Liver (tissue), 9 donors: ENCODE measurements around the gene CHTOP. TPM values are rescaled to one million over a fixed set of nuclear protein-coding genes. Genes with fewer than 3 reads are reported as not detected.

Experiments
- DNase-seq: peaks from one replicate; pipeline ENCODE4 v3.0.0-alpha.2; 2017; ENCODE audit warnings: low spot score
- H3K27ac ChIP-seq, 2 donors: one replicate each; pipeline ENCODE4 v1.7.0; 2013; ENCODE audit warnings: inconsistent platforms in 2 of 2, low read length in 2 of 2, control low read depth in 1 of 2, low read depth in 1 of 2, mild to moderate bottlenecking in 1 of 2
- H3K27me3 ChIP-seq, 4 donors: one replicate each; pipeline versions ENCODE4 v1.6.1 to v1.7.0; 2013; ENCODE audit warnings: low read length in 3 of 4, inconsistent platforms in 1 of 4, mild to moderate bottlenecking in 1 of 4, moderate library complexity in 1 of 4; ENCODE audit not compliant: control insufficient read depth in 4 of 4, insufficient read depth in 4 of 4
- H3K36me3 ChIP-seq, 4 donors: one replicate each; pipeline versions ENCODE4 v1.6.1 to v1.7.0; 2013; ENCODE audit warnings: low read length in 3 of 4, mild to moderate bottlenecking in 3 of 4, low read depth in 1 of 4, moderate library complexity in 1 of 4; ENCODE audit not compliant: control insufficient read depth in 4 of 4, insufficient read depth in 3 of 4
- H3K4me1 ChIP-seq, 4 donors: one replicate each; pipeline versions ENCODE4 v1.6.1 to v1.7.0; 2013; ENCODE audit warnings: low read length in 3 of 4, mild to moderate bottlenecking in 3 of 4, moderate library complexity in 1 of 4; ENCODE audit not compliant: control insufficient read depth in 4 of 4, insufficient read depth in 4 of 4
- H3K4me3 ChIP-seq, 3 donors: one replicate each; pipeline versions ENCODE4 v1.6.1 to v1.7.0; 2013; ENCODE audit warnings: low read length in 3 of 3, control low read depth in 1 of 3, low read depth in 1 of 3, mild to moderate bottlenecking in 1 of 3
- H3K9ac ChIP-seq, 2 donors: one replicate each; pipeline ENCODE4 v1.7.0; 2013; ENCODE audit warnings: low read length in 2 of 2, mild to moderate bottlenecking in 2 of 2, moderate library complexity in 2 of 2, control low read depth in 1 of 2, low read depth in 1 of 2
- H3K9me3 ChIP-seq, 4 donors: one replicate each; pipeline versions ENCODE4 v1.6.1 to v1.7.0; 2013; ENCODE audit warnings: low read length in 3 of 4; ENCODE audit not compliant: control insufficient read depth in 4 of 4
- ATF3 ChIP-seq: IDR thresholded peaks from 2 replicates; pipeline ENCODE4 v1.6.1; 2016; ENCODE audit warnings: antibody characterized with exemption
- EGR1 ChIP-seq, 2 donors: IDR thresholded peaks; 2 replicates each; pipeline ENCODE4 v1.6.1; 2016 to 2018; ENCODE audit warnings: antibody characterized with exemption in 2 of 2, low read depth in 2 of 2
- FOXA1 ChIP-seq: IDR thresholded peaks from 2 replicates; pipeline ENCODE4 v1.6.1; 2016; ENCODE audit warnings: antibody characterized with exemption
- FOXA2 ChIP-seq: IDR thresholded peaks from 2 replicates; pipeline ENCODE4 v1.6.1; 2016; ENCODE audit warnings: antibody characterized with exemption
- GABPA ChIP-seq, 2 donors: IDR thresholded peaks in 1 of 2; conservative IDR thresholded peaks in 1 of 2; 2 replicates each; pipeline ENCODE4 v1.6.1; 2016; ENCODE audit warnings: antibody characterized with exemption in 2 of 2, mild to moderate bottlenecking in 1 of 2, moderate library complexity in 1 of 2
- HNF4A ChIP-seq, 2 donors: conservative IDR thresholded peaks; 2 replicates each; pipeline ENCODE4 v1.6.1; 2016; ENCODE audit warnings: antibody characterized with exemption in 2 of 2, mild to moderate bottlenecking in 2 of 2
- HNF4G ChIP-seq: IDR thresholded peaks from 2 replicates; pipeline ENCODE4 v1.6.1; 2016; ENCODE audit warnings: antibody characterized with exemption
- JUND ChIP-seq, 2 donors: IDR thresholded peaks; 2 replicates each; pipeline ENCODE4 v1.6.1; 2016; ENCODE audit warnings: antibody characterized with exemption in 2 of 2
- MAX ChIP-seq: IDR thresholded peaks from 2 replicates; pipeline ENCODE4 v1.6.1; 2016; ENCODE audit warnings: antibody characterized with exemption
- NR2F2 ChIP-seq: IDR thresholded peaks from 2 replicates; pipeline ENCODE4 v1.6.1; 2016; ENCODE audit warnings: antibody characterized with exemption
- RAD21 ChIP-seq, 2 donors: IDR thresholded peaks; 2 replicates each; pipeline ENCODE4 v1.6.1; 2016; ENCODE audit warnings: antibody characterized with exemption in 2 of 2, mild to moderate bottlenecking in 2 of 2
- RXRA ChIP-seq, 2 donors: IDR thresholded peaks; 2 replicates each; pipeline ENCODE4 v1.6.1; 2017 to 2018; ENCODE audit warnings: antibody characterized with exemption in 2 of 2, mild to moderate bottlenecking in 1 of 2
- SP1 ChIP-seq: IDR thresholded peaks from 2 replicates; pipeline ENCODE4 v1.6.1; 2018; ENCODE audit warnings: antibody characterized with exemption, mild to moderate bottlenecking
- TAF1 ChIP-seq: conservative IDR thresholded peaks from 2 replicates; pipeline ENCODE4 v1.6.1; 2016; ENCODE audit warnings: antibody characterized with exemption, mild to moderate bottlenecking
- YY1 ChIP-seq: IDR thresholded peaks from 2 replicates; pipeline ENCODE4 v1.6.1; 2016; ENCODE audit warnings: antibody characterized with exemption, mild to moderate bottlenecking
- WGBS: extraction: QIAGEN DNeasy Blood & Tissue Kit; methylation state at CpG from one replicate; pipeline ENCODE4 v1.1.7; 2013; 5-methylcytosine and 5-hydroxymethylcytosine counted together
- polyA plus RNA-seq, 2 donors: library from polyadenylated mRNA; stranded (reverse) in 1 of 2; unstranded in 1 of 2; fragments of 200-250 nt in 1 of 2; fragments of >200 nt in 1 of 2; fragmentation: Nextera tagmentation in 1 of 2; extraction: Ambion mirVana in 1 of 2; gene quantifications; one replicate each; pipeline versions ENCODE4 v1.2.1 to v1.2.3, GENCODE V29; 2013 to 2015
- total RNA-seq, 2 donors: library from RNA; depleted of rRNA; stranded (reverse); fragments of >200 nt; gene quantifications; one replicate each; pipeline ENCODE4 v1.2.3, GENCODE V29; 2014
- TF ChIP-seq, protein P1 (sequence below): IDR thresholded peaks from 2 replicates; pipeline ENCODE4 v1.6.1; 2016; ENCODE audit warnings: antibody characterized with exemption, mild to moderate bottlenecking
- TF ChIP-seq, protein P2 (sequence below): fragments of 150-350 bp; IDR thresholded peaks from 2 replicates; pipeline ENCODE4 v1.5.1; 2017; ENCODE audit warnings: improper control_type of control experiment, low read depth, low read length; ENCODE audit not compliant: missing input control
- TF ChIP-seq, protein P3 (sequence below): IDR thresholded peaks from 2 replicates; pipeline ENCODE4 v1.6.1; 2016; ENCODE audit warnings: antibody characterized with exemption
- donor health status: healthy.
- donor health status: healthy.
- donor health status: healthy.
- donor health status: healthy.
- donor health status: healthy.

The CHTOP gene
- total and polyA plus RNA-seq, 4 donors = 16.4 to 30.9 (median 24.3) TPM

- Histone ChIP-seq H3K27ac (peak within 1 kb of the TSS; percentile 89 to 96), H3K27me3 (no peaks in the 10 kb centered on the region), H3K4me1 (peaks cover 1 to 12% (median 9%) of the 10 kb centered on the region in 4 donors), H3K9ac (peak within 1 kb of the TSS; percentile 83 to 87), H3K4me3 (peak within 1 kb of the TSS; percentile 80 to 92 (median 90)), H3K36me3 (peaks cover 9 to 27% (median 24%) of the 10 kb centered on the region in 4 donors), H3K9me3 (no peaks in the 10 kb centered on the region)
- TF ChIP-seq HNF4G (no peak), FOXA2 (no peak), YY1 (peak; percentile 95), SP1 (peak; percentile 63), EGR1 (IDR thresholded peaks at IDR 0.05; ENCODE audit: low read depth in 2 of 2) (peak; percentile 78 to 84), RXRA (IDR thresholded peaks at IDR 0.05) (no peak), TAF1 (no peak), GABPA (IDR thresholded peaks at IDR 0.05 in 1 of 2, conservative IDR thresholded peaks at IDR 0.05 in 1 of 2) (peak in 1 of 2 donors; percentile 77), RAD21 (IDR thresholded peaks at IDR 0.05) (peak; percentile 35 to 58), MAX (no peak), NR2F2 (no peak), JUND (IDR thresholded peaks at IDR 0.05) (no peak), HNF4A (conservative IDR thresholded peaks at IDR 0.05) (peak in 1 of 2 donors; percentile 26), ATF3 (no peak), FOXA1 (no peak)
- TF ChIP-seq, protein P1, sequence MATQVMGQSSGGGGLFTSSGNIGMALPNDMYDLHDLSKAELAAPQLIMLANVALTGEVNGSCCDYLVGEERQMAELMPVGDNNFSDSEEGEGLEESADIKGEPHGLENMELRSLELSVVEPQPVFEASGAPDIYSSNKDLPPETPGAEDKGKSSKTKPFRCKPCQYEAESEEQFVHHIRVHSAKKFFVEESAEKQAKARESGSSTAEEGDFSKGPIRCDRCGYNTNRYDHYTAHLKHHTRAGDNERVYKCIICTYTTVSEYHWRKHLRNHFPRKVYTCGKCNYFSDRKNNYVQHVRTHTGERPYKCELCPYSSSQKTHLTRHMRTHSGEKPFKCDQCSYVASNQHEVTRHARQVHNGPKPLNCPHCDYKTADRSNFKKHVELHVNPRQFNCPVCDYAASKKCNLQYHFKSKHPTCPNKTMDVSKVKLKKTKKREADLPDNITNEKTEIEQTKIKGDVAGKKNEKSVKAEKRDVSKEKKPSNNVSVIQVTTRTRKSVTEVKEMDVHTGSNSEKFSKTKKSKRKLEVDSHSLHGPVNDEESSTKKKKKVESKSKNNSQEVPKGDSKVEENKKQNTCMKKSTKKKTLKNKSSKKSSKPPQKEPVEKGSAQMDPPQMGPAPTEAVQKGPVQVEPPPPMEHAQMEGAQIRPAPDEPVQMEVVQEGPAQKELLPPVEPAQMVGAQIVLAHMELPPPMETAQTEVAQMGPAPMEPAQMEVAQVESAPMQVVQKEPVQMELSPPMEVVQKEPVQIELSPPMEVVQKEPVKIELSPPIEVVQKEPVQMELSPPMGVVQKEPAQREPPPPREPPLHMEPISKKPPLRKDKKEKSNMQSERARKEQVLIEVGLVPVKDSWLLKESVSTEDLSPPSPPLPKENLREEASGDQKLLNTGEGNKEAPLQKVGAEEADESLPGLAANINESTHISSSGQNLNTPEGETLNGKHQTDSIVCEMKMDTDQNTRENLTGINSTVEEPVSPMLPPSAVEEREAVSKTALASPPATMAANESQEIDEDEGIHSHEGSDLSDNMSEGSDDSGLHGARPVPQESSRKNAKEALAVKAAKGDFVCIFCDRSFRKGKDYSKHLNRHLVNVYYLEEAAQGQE = peak; percentile 45
- TF ChIP-seq, protein P2, sequence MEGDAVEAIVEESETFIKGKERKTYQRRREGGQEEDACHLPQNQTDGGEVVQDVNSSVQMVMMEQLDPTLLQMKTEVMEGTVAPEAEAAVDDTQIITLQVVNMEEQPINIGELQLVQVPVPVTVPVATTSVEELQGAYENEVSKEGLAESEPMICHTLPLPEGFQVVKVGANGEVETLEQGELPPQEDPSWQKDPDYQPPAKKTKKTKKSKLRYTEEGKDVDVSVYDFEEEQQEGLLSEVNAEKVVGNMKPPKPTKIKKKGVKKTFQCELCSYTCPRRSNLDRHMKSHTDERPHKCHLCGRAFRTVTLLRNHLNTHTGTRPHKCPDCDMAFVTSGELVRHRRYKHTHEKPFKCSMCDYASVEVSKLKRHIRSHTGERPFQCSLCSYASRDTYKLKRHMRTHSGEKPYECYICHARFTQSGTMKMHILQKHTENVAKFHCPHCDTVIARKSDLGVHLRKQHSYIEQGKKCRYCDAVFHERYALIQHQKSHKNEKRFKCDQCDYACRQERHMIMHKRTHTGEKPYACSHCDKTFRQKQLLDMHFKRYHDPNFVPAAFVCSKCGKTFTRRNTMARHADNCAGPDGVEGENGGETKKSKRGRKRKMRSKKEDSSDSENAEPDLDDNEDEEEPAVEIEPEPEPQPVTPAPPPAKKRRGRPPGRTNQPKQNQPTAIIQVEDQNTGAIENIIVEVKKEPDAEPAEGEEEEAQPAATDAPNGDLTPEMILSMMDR = peak; percentile 4
- TF ChIP-seq, protein P3, sequence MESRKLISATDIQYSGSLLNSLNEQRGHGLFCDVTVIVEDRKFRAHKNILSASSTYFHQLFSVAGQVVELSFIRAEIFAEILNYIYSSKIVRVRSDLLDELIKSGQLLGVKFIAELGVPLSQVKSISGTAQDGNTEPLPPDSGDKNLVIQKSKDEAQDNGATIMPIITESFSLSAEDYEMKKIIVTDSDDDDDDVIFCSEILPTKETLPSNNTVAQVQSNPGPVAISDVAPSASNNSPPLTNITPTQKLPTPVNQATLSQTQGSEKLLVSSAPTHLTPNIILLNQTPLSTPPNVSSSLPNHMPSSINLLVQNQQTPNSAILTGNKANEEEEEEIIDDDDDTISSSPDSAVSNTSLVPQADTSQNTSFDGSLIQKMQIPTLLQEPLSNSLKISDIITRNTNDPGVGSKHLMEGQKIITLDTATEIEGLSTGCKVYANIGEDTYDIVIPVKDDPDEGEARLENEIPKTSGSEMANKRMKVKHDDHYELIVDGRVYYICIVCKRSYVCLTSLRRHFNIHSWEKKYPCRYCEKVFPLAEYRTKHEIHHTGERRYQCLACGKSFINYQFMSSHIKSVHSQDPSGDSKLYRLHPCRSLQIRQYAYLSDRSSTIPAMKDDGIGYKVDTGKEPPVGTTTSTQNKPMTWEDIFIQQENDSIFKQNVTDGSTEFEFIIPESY = no peak
- DNase-seq = peak; percentile 92
- WGBS = 2% methylated on average over 53 of the region's 53 CpGs
Observed at GRCh38 chr1:153658400-153659174, 24.7 kb downstream of the CHTOP start, which contains the start of gene SNAPIN. Gene SNAPIN, plus strand, starts transcription at chr1:153658703. Its CDS starts 41 bp downstream, at chr1:153658744.
